Uterus (tissue), 2 donors: Measurements from ENCODE around the gene MBNL3.

ENCODE experiments used
- POLR2A ChIP-seq, 2 donors: fragments of 450-650 bp; IDR thresholded peaks; one replicate each; pipeline ENCODE4 v1.6.1; 2016; ENCODE audit warnings: antibody characterized with exemption in 2 of 2, mild to moderate bottlenecking in 1 of 2, moderate library complexity in 1 of 2
- TF ChIP-seq, protein P1 (sequence below), 4 experiments: fragments of 200-600 bp in 2 of 4; fragments of 450-650 bp in 2 of 4; sonication (generic) in 2 of 4; IDR thresholded peaks; one replicate each; pipeline ENCODE4 v1.5.1; 2016 to 2019; ENCODE audit warnings: antibody characterized with exemption in 4 of 4, mild to moderate bottlenecking in 2 of 4, moderate library complexity in 1 of 4

DNA sequence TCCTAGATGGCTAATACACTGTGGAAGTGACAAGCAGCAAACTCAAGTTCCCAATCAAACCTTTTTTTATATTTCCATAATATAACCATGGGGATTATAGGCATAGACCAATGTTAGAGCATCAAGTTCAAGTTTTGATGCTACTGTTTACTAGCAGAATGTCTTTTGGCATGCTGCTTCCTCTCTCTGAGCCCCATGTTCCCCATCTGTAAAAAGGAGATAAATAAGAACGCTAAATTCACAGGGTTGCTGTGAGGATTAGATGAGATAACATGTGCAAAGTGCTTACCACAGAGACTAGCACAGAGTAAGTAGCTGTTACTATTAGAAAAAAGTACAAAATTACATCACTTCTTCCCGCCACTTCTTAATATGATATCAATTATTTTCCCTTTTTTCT is 18.0 kb downstream of the MBNL3 start:
- TF ChIP-seq POLR2A (IDR thresholded peaks at IDR 0.05), result no peak
- TF ChIP-seq, protein P1, sequence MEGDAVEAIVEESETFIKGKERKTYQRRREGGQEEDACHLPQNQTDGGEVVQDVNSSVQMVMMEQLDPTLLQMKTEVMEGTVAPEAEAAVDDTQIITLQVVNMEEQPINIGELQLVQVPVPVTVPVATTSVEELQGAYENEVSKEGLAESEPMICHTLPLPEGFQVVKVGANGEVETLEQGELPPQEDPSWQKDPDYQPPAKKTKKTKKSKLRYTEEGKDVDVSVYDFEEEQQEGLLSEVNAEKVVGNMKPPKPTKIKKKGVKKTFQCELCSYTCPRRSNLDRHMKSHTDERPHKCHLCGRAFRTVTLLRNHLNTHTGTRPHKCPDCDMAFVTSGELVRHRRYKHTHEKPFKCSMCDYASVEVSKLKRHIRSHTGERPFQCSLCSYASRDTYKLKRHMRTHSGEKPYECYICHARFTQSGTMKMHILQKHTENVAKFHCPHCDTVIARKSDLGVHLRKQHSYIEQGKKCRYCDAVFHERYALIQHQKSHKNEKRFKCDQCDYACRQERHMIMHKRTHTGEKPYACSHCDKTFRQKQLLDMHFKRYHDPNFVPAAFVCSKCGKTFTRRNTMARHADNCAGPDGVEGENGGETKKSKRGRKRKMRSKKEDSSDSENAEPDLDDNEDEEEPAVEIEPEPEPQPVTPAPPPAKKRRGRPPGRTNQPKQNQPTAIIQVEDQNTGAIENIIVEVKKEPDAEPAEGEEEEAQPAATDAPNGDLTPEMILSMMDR (IDR thresholded peaks at IDR 0.05), result no peak
